Large intestine (tissue), 3 donors: ENCODE results near the gene KLHL28. TPM values are rescaled to one million over a fixed set of nuclear protein-coding genes. Genes with fewer than 3 reads are reported as not detected.

Source experiments
- DNase-seq, 2 donors: peaks; one replicate each; pipeline versions ENCODE4 v3.0.0 to v3.0.0-alpha.2; 2013
- H3K27ac ChIP-seq: one replicate; pipeline ENCODE4 v1.5.1; 2013; ENCODE audit warnings: low read length
- H3K27me3 ChIP-seq: 2 replicates; pipeline ENCODE4 v1.6.1; 2013; ENCODE audit warnings: low read length; ENCODE audit not compliant: control insufficient read depth, insufficient read depth
- H3K36me3 ChIP-seq: 2 replicates; pipeline ENCODE4 v1.6.1; 2013; ENCODE audit warnings: low read length; ENCODE audit not compliant: control insufficient read depth, insufficient read depth
- H3K4me1 ChIP-seq: one replicate; pipeline ENCODE4 v1.6.1; 2013; ENCODE audit warnings: low read length; ENCODE audit not compliant: control insufficient read depth, insufficient read depth
- H3K4me3 ChIP-seq: one replicate; pipeline ENCODE4 v1.5.1; 2013; ENCODE audit warnings: low read length
- H3K9me3 ChIP-seq: one replicate; pipeline ENCODE4 v1.6.1; 2013; ENCODE audit warnings: mild to moderate bottlenecking, low read depth, low read length, moderate library complexity; ENCODE audit not compliant: control insufficient read depth
- WGBS: methylation state at CpG from one replicate; pipeline ENCODE4 v1.1.5; 2013; ENCODE audit warnings: low lambda C conversion rate; ENCODE audit not compliant: insufficient coverage; 5-methylcytosine and 5-hydroxymethylcytosine counted together
- polyA plus RNA-seq: library from polyadenylated mRNA; unstranded; fragments of 120-200 nt; gene quantifications from one replicate; pipeline ENCODE4 v1.2.1, GENCODE V29; 2013

KLHL28 gene
- polyA plus RNA-seq, 1 donor = 15.1 TPM

DNA sequence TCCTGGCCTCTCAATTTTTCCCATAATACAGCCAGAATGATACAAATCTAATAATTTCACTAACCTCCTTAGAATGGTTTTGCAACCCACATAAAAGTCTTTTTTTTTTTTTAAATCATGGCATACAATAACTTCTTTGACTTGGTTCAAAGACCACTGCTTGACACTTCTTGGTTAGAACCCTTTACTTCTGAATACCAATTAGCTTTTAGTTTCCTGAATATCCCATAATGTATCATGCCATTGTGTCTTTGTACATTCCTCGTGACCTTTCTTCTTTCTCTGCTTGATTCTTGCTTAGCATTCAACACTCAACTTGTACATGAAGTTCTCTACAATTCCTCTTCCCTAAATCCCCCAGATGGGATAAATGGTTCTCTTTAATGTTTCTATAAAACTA, 19.3 kb downstream of the KLHL28 start:
- no peak for DNase-seq
- peaks cover 41% of the 10 kb centered on the region for H3K36me3 ChIP-seq
- no peaks in the 10 kb centered on the region for H3K4me1 ChIP-seq
- no peaks in the 10 kb centered on the region for H3K27me3 ChIP-seq
- H3K27ac ChIP-seq = no peak overlapping the region
- H3K9me3 ChIP-seq = no peaks in the 10 kb centered on the region
- no peak overlapping the region for H3K4me3 ChIP-seq
- no CpG with 5 or more reads among the region's 1 CpG for WGBS

GRCh38 chr14:44941591-44941990, 20.2 kb downstream of the KLHL28 start:
- Histone ChIP-seq H3K9me3 (no peaks in the 10 kb centered on the region), H3K4me1 (no peaks in the 10 kb centered on the region), H3K27ac (no peak overlapping the region), H3K36me3 (peaks cover 40% of the 10 kb centered on the region), H3K27me3 (no peaks in the 10 kb centered on the region), H3K4me3 (no peak overlapping the region)
- DNase-seq = no peak
- WGBS = 100% methylated on average over 1 of the region's 2 CpGs

DNA sequence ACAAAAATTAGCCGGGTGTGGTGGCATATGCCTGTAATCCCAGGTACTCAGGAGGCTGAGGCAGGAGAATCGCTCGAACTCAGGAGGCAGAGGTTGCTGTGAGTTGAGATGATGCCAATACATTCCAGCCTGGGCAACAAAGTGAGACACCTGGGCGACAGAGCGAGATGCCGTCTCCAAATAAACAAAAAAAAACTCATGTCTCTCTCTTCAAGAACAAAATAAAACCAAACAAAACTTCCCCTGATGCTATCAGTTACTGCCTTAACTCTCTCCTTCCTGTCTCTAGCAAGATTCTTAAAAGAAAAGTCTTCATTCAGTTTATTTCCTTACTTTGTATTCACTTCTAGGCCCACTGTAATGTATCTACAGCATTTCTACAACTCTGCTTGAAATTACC, 20.8 kb downstream of the KLHL28 start:
- H3K4me3 ChIP-seq = no peak overlapping the region
- DNase-seq = no peak
- H3K36me3 ChIP-seq = peaks cover 41% of the 10 kb centered on the region
- WGBS = no CpG with 5 or more reads among the region's 6 CpGs
- no peaks in the 10 kb centered on the region for H3K27me3 ChIP-seq
- H3K9me3 ChIP-seq = no peaks in the 10 kb centered on the region
- no peaks in the 10 kb centered on the region for H3K4me1 ChIP-seq
- no peak overlapping the region for H3K27ac ChIP-seq

- Histone ChIP-seq H3K36me3 (peaks cover 36% of the 10 kb centered on the region), H3K4me3 (no peak overlapping the region), H3K4me1 (no peaks in the 10 kb centered on the region), H3K27ac (no peak overlapping the region), H3K27me3 (no peaks in the 10 kb centered on the region), H3K9me3 (no peaks in the 10 kb centered on the region)
- DNase-seq = no peak
These were observed 21.5 kb downstream of the KLHL28 start for GRCh38 chr14:44940211-44940610.

GRCh38 chr14:44937547-44937946, 24.2 kb downstream of the KLHL28 start:
- WGBS = no CpG with 5 or more reads among the region's 2 CpGs
- H3K9me3 ChIP-seq = no peaks in the 10 kb centered on the region
- no peaks in the 10 kb centered on the region for H3K4me1 ChIP-seq
- H3K36me3 ChIP-seq = peaks cover 35% of the 10 kb centered on the region
- H3K4me3 ChIP-seq = no peak overlapping the region
- no peaks in the 10 kb centered on the region for H3K27me3 ChIP-seq
- no peak for DNase-seq
- no peak overlapping the region for H3K27ac ChIP-seq

DNA sequence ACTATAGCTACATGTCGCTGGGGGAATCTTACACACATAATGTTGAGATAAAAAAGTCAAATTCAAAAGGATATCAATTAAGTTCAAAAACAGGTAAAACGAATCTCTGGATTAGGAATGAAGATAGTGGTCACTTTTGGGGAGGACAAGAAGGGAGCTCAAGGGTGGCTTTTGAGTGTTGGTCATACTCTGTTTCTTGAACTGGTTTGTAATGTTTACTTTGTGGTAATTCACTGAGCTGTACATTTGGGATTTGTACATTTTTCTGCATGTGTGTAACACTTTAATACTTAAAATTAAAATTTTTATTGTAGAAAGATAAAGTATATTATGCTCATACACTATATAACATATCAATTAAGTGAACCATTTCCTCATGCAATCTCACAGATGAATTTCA, 26.6 kb downstream of the KLHL28 start:
- Histone ChIP-seq H3K4me1 (no peaks in the 10 kb centered on the region), H3K9me3 (no peaks in the 10 kb centered on the region), H3K4me3 (no peak overlapping the region), H3K36me3 (peaks cover 25% of the 10 kb centered on the region), H3K27me3 (no peaks in the 10 kb centered on the region), H3K27ac (no peak overlapping the region)
- whole genome bisulfite sequencing = 90% methylated on average over 2 of the region's 2 CpGs
- no peak for DNase-seq

- no CpG with 5 or more reads among the region's 7 CpGs for WGBS
- H3K4me3 ChIP-seq = no peak overlapping the region
- H3K27me3 ChIP-seq = no peaks in the 10 kb centered on the region
- H3K36me3 ChIP-seq = no peaks in the 10 kb centered on the region
- no peaks in the 10 kb centered on the region for H3K9me3 ChIP-seq
- no peak for DNase-seq
- no peak overlapping the region for H3K27ac ChIP-seq
- no peaks in the 10 kb centered on the region for H3K4me1 ChIP-seq
These were observed 33.0 kb downstream of the KLHL28 start for GRCh38 chr14:44928793-44929192.

DNA sequence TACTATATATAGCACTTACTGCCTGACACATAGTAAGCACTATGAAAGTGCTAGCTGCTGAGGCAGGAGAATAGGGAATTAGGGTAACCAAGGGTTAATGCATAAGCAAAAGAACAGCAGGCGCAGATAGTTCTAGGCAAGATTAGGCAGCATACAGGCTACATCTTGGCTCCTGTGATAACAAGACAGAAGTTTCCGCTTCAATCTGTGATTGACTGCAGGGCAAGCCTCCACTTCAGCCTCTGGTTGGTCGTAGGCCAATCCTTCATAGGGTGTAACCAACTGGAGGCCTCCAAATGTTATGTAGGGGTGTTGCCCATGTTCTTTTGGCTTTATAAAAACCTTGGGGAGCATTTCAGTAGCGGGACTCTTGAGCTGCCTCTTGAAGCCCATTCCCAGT, 46.9 kb downstream of the KLHL28 start:
- DNase-seq = no peak
- peaks cover 7% of the 10 kb centered on the region for H3K9me3 ChIP-seq
- no CpG with 5 or more reads among the region's 4 CpGs for WGBS
- peaks cover 23% of the 10 kb centered on the region for H3K27me3 ChIP-seq
- H3K4me3 ChIP-seq = no peak overlapping the region
- no peaks in the 10 kb centered on the region for H3K36me3 ChIP-seq
- H3K27ac ChIP-seq = no peak overlapping the region
- H3K4me1 ChIP-seq = peaks cover 3% of the 10 kb centered on the region

- peak in 1 of 2 donors; percentile 18 for DNase-seq
- WGBS = no CpG with 5 or more reads among the region's 69 CpGs
- H3K4me3 ChIP-seq = peak overlapping the region; percentile 30
These were observed 49.5 kb downstream of the KLHL28 start for GRCh38 chr14:44912041-44912869.

GRCh38 chr14:44910821-44911220, 50.9 kb downstream of the KLHL28 start:
- Histone ChIP-seq H3K27ac (no peak overlapping the region), H3K36me3 (no peaks in the 10 kb centered on the region), H3K9me3 (peaks cover 7% of the 10 kb centered on the region), H3K4me3 (no peak overlapping the region), H3K4me1 (peaks cover 3% of the 10 kb centered on the region), H3K27me3 (peaks cover 23% of the 10 kb centered on the region)
- 89% methylated on average over 1 of the region's 2 CpGs for whole genome bisulfite sequencing
- DNase-seq = no peak

More at GRCh38 chr14:44912041-44912869, 49.5 kb downstream of the KLHL28 start:
- H3K36me3 ChIP-seq = no peaks in the 10 kb centered on the region
- no peak overlapping the region for H3K27ac ChIP-seq
- peaks cover 3% of the 10 kb centered on the region for H3K4me1 ChIP-seq
- H3K27me3 ChIP-seq = peaks cover 23% of the 10 kb centered on the region
- H3K9me3 ChIP-seq = peaks cover 7% of the 10 kb centered on the region

DNA sequence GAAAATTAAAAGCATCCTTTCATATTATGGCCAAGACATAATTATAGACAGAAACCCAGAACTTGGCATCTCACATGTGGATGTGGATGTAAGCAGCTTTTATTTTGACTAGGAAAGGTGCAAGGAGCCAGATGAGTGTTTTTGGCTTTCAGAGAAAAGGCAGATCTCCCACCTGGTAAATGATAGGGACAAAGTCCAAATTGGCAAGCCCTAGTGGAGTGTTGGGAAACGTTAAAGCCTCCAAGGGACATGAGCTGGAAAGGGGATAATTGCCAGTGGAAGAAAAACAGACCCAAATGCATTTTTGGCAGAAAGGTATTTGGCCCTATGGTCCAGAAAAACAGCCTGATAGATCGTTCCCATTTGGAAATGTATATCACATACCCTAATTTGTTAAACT, 60.1 kb downstream of the KLHL28 start:
- DNase-seq = no peak
- no peaks in the 10 kb centered on the region for H3K4me1 ChIP-seq
- WGBS = no CpG with 5 or more reads among the region's 2 CpGs
- H3K27me3 ChIP-seq = no peaks in the 10 kb centered on the region
- H3K9me3 ChIP-seq = no peaks in the 10 kb centered on the region
- H3K4me3 ChIP-seq = no peak overlapping the region
- peaks cover 5% of the 10 kb centered on the region for H3K36me3 ChIP-seq
- no peak overlapping the region for H3K27ac ChIP-seq
